Central memory CD8-positive, alpha-beta T cell (primary cell): ENCODE measurements around the gene MYBPC2.
A peak's percentile ranks its signal among the peaks of the same experiment; 100 is the strongest.

Experiments used
- ATAC-seq: fragments of 150-1000 bp; cut with Tn5 transposase; replicated peaks from 2 replicates; pipeline ENCODE4 v1.10.0; 2022; ENCODE audit warnings: mild to moderate bottlenecking, moderate FRiP score, moderate number of reproducible peaks; ENCODE audit not compliant: poor library complexity, severe bottlenecking; ENCODE audit errors: extremely low read depth
- DNase-seq, 2 donors: peaks; one replicate each; pipeline ENCODE4 v3.0.0; 2021; ENCODE audit warnings: low spot score in 2 of 2
- H3K27ac Mint-ChIP-seq: one replicate; pipeline ENCODE4 v1.8.0; 2022; ENCODE audit warnings: low read depth, mild to moderate bottlenecking, moderate library complexity, mixed read lengths
- H3K27me3 Mint-ChIP-seq: one replicate; pipeline ENCODE4 v1.8.0; 2022; ENCODE audit warnings: mixed read lengths
- H3K36me3 Mint-ChIP-seq: one replicate; pipeline ENCODE4 v1.8.0; 2022; ENCODE audit warnings: mild to moderate bottlenecking, moderate library complexity, mixed read lengths; ENCODE audit not compliant: insufficient read depth
- H3K4me1 Mint-ChIP-seq: one replicate; pipeline ENCODE4 v1.8.0; 2022; ENCODE audit warnings: mixed read lengths
- H3K4me3 Mint-ChIP-seq: one replicate; pipeline ENCODE4 v1.8.0; 2022; ENCODE audit warnings: mild to moderate bottlenecking, moderate library complexity, mixed read lengths
- H3K9me3 Mint-ChIP-seq: one replicate; pipeline ENCODE4 v1.8.0; 2022; ENCODE audit warnings: mixed read lengths

The MYBPC2 gene

GRCh38 chr19:50415661-50416033 is 17.0 kb upstream of the MYBPC2 start:
- DNase-seq (peak in 1 of 2 donors; percentile 22), ATAC-seq (peak; percentile 53)
- Mint-ChIP-seq H3K4me1 (peaks cover 13% of the 10 kb centered on the region), H3K27me3 (peaks cover 22% of the 10 kb centered on the region), H3K27ac (no peak overlapping the region), H3K4me3 (no peak overlapping the region), H3K36me3 (peaks cover 2% of the 10 kb centered on the region), H3K9me3 (no peaks in the 10 kb centered on the region)

- H3K27me3 Mint-ChIP-seq: peaks cover 28% of the 10 kb centered on the region
- DNase-seq: no peak
- peaks cover 13% of the 10 kb centered on the region for H3K4me1 Mint-ChIP-seq
- peaks cover under 1% of the 10 kb centered on the region for H3K36me3 Mint-ChIP-seq
- ATAC-seq: no peak
- H3K27ac Mint-ChIP-seq: no peak overlapping the region
- H3K4me3 Mint-ChIP-seq: no peak overlapping the region
- no peaks in the 10 kb centered on the region for H3K9me3 Mint-ChIP-seq
Observed at GRCh38 chr19:50416034-50416977, 16.4 kb upstream of the MYBPC2 start.

GRCh38 chr19:50417111-50418081 is 15.3 kb upstream of the MYBPC2 start:
- H3K4me1 Mint-ChIP-seq: peaks cover 13% of the 10 kb centered on the region
- no peak for ATAC-seq
- no peaks in the 10 kb centered on the region for H3K9me3 Mint-ChIP-seq
- no peak overlapping the region for H3K4me3 Mint-ChIP-seq
- no peak for DNase-seq
- no peaks in the 10 kb centered on the region for H3K36me3 Mint-ChIP-seq
- no peak overlapping the region for H3K27ac Mint-ChIP-seq
- H3K27me3 Mint-ChIP-seq: peaks cover 37% of the 10 kb centered on the region

GRCh38 chr19:50418176-50419021 is 14.3 kb upstream of the MYBPC2 start, which contains the start of gene SPIB:
TSS of gene SPIB (plus strand) at chr19:50418938. CDS start at chr19:50418963, 25 bp downstream.
- DNase-seq (no peak), ATAC-seq (no peak)
- H3K4me3 Mint-ChIP-seq: peak within 1 kb of the TSS; percentile 1
- peaks cover 45% of the 10 kb centered on the region for H3K27me3 Mint-ChIP-seq
- H3K9me3 Mint-ChIP-seq: no peaks in the 10 kb centered on the region
- H3K27ac Mint-ChIP-seq: peak within 1 kb of the TSS; percentile 63
- H3K36me3 Mint-ChIP-seq: no peaks in the 10 kb centered on the region
- H3K4me1 Mint-ChIP-seq: peaks cover 13% of the 10 kb centered on the region

GRCh38 chr19:50419022-50419579 is 13.6 kb upstream of the MYBPC2 start:
- Mint-ChIP-seq H3K4me1 (peaks cover 13% of the 10 kb centered on the region), H3K4me3 (peak overlapping the region; percentile 1), H3K36me3 (no peaks in the 10 kb centered on the region), H3K9me3 (no peaks in the 10 kb centered on the region), H3K27ac (peak overlapping the region; percentile 63), H3K27me3 (peaks cover 52% of the 10 kb centered on the region)
- DNase-seq (no peak), ATAC-seq (no peak)

GRCh38 chr19:50419580-50420035 is 13.1 kb upstream of the MYBPC2 start:
- peak overlapping the region; percentile 29 for H3K4me3 Mint-ChIP-seq
- peaks cover 13% of the 10 kb centered on the region for H3K4me1 Mint-ChIP-seq

GRCh38 chr19:50420127-50420526 is 12.6 kb upstream of the MYBPC2 start:
- H3K9me3 Mint-ChIP-seq: no peaks in the 10 kb centered on the region
- no peaks in the 10 kb centered on the region for H3K36me3 Mint-ChIP-seq
- peaks cover 13% of the 10 kb centered on the region for H3K4me1 Mint-ChIP-seq
- peak overlapping the region; percentile 29 for H3K4me3 Mint-ChIP-seq
- no peak for ATAC-seq
- H3K27ac Mint-ChIP-seq: peak overlapping the region; percentile 12
- peaks cover 55% of the 10 kb centered on the region for H3K27me3 Mint-ChIP-seq
- no peak for DNase-seq

More at GRCh38 chr19:50419580-50420035, 13.1 kb upstream of the MYBPC2 start:
- no peak for ATAC-seq
- Mint-ChIP-seq H3K9me3 (no peaks in the 10 kb centered on the region), H3K27me3 (peaks cover 55% of the 10 kb centered on the region), H3K27ac (peak overlapping the region; percentile 63), H3K36me3 (no peaks in the 10 kb centered on the region)
- no peak for DNase-seq

- Mint-ChIP-seq H3K36me3 (no peaks in the 10 kb centered on the region), H3K4me3 (no peak overlapping the region)
Observed at GRCh38 chr19:50420808-50421207, 11.9 kb upstream of the MYBPC2 start.

GRCh38 chr19:50422397-50423278 is 10.1 kb upstream of the MYBPC2 start:
- no peak for ATAC-seq
- Mint-ChIP-seq H3K9me3 (no peaks in the 10 kb centered on the region), H3K27me3 (peaks cover 55% of the 10 kb centered on the region), H3K4me1 (peaks cover 13% of the 10 kb centered on the region), H3K27ac (no peak overlapping the region), H3K36me3 (no peaks in the 10 kb centered on the region), H3K4me3 (no peak overlapping the region)
- DNase-seq: no peak

More at GRCh38 chr19:50420808-50421207, 11.9 kb upstream of the MYBPC2 start:
- Mint-ChIP-seq H3K9me3 (no peaks in the 10 kb centered on the region), H3K4me1 (peaks cover 13% of the 10 kb centered on the region), H3K27ac (no peak overlapping the region), H3K27me3 (peaks cover 55% of the 10 kb centered on the region)
- DNase-seq (no peak), ATAC-seq (no peak)

- Mint-ChIP-seq H3K36me3 (peaks cover 1% of the 10 kb centered on the region), H3K9me3 (no peaks in the 10 kb centered on the region), H3K4me1 (peaks cover 13% of the 10 kb centered on the region), H3K27me3 (peaks cover 55% of the 10 kb centered on the region), H3K27ac (no peak overlapping the region), H3K4me3 (no peak overlapping the region)
- ATAC-seq (no peak), DNase-seq (no peak)
Observed at GRCh38 chr19:50423279-50424113, 9.2 kb upstream of the MYBPC2 start.
